GM12878 (cell line): Measurements from ENCODE around the gene GLRX5. TPM values are rescaled to one million over a fixed set of nuclear protein-coding genes. Genes with fewer than 3 reads are reported as not detected.

Source experiments
- ATAC-seq: fragments of 200-7000 bp; cut with Tn5 transposase; 3 replicates; pipeline ENCODE4 v1.9.1; 2020; ENCODE audit warnings: mild to moderate bottlenecking, moderate library complexity
- BruUV-seq: library from RNA; stranded (reverse); fragments of 400-500 nt; replicated peaks from 2 replicates; lab custom pipeline; 2021; lab: Mats Ljungman, UMichigan
- CTCF ChIA-PET: fragments of 300-600 bp; sonication (Branson Sonifier 250); formaldehyde crosslinking; extraction: SDS; loops from one replicate; lab custom pipeline; 2021; ENCODE audit warnings: inconsistent platforms; lab: Yijun Ruan, JAX
- POLR2A ChIA-PET: fragments of 350-600 bp; formaldehyde crosslinking; extraction: SDS; loops from one replicate; lab custom pipeline; 2021; ENCODE audit warnings: inconsistent platforms; lab: Charles Lee
- RAD21 ChIA-PET: fragments of 300-600 bp; sonication (Branson Sonifier 250); formaldehyde crosslinking; loops from one replicate; lab custom pipeline; 2023; ENCODE audit warnings: antibody characterized with exemption; ENCODE audit not compliant: unreplicated experiment; lab: Charles Lee
- SMC1A ChIA-PET: fragments of 300-600 bp; sonication (Branson Sonifier 250); formaldehyde crosslinking; loops from one replicate; lab custom pipeline; 2023; ENCODE audit not compliant: unreplicated experiment, uncharacterized antibody; lab: Charles Lee
- DNase-seq: peaks from one replicate; pipeline ENCODE4 v3.0.0-alpha.2; 2011; ENCODE audit warnings: low read depth, low spot score
- FAIRE-seq: peaks from 3 replicates; lab custom pipeline; 2011; peaks lifted over from hg19 to GRCh38; lab: Jason Lieb, UNC
- H2AFZ ChIP-seq: 2 replicates; pipeline ENCODE4 v1.6.0; 2011; ENCODE audit warnings: low read depth, low read length, control low read depth; ENCODE audit not compliant: control insufficient read depth
- H3K27ac ChIP-seq: 2 replicates; pipeline ENCODE4 v1.5.1; 2011; ENCODE audit warnings: control low read depth; ENCODE audit not compliant: control insufficient read depth, insufficient read depth
- H3K27me3 ChIP-seq, 2 experiments: replicated peaks in 1 of 2; 2 replicates each; pipeline versions ENCODE4 v1.6.0 to v1.6.1; 2011; ENCODE audit warnings: low read length in 1 of 2; ENCODE audit not compliant: control insufficient read depth in 2 of 2, insufficient read depth in 2 of 2
- H3K36me3 ChIP-seq, 2 experiments: 2 replicates each; pipeline ENCODE4 v1.5.1; 2011; ENCODE audit warnings: low read length in 1 of 2; ENCODE audit not compliant: control insufficient read depth in 2 of 2, insufficient read depth in 2 of 2
- H3K4me1 ChIP-seq: 2 replicates; pipeline ENCODE4 v1.6.1; 2011; ENCODE audit warnings: mild to moderate bottlenecking, low read length, moderate library complexity, mixed read lengths; ENCODE audit not compliant: control insufficient read depth, insufficient read depth
- H3K4me2 ChIP-seq: 2 replicates; pipeline ENCODE4 v1.6.0; 2011; ENCODE audit warnings: control low read depth; ENCODE audit not compliant: control insufficient read depth, insufficient read depth
- H3K4me3 ChIP-seq: fragments of 200-600 bp; sonication (generic); 2 replicates; pipeline ENCODE4 v1.5.1; 2016
- H3K79me2 ChIP-seq: 2 replicates; pipeline ENCODE4 v1.6.0; 2011; ENCODE audit warnings: low read length; ENCODE audit not compliant: control insufficient read depth, insufficient read depth
- H3K9ac ChIP-seq: 2 replicates; pipeline ENCODE4 v1.8.0; 2011; ENCODE audit warnings: low read length, control low read depth, mixed read lengths; ENCODE audit not compliant: control insufficient read depth, insufficient read depth
- H3K9me3 ChIP-seq: replicated peaks from 3 replicates; pipeline ENCODE4 v1.5.1; 2011; ENCODE audit warnings: mild to moderate bottlenecking, low read length; ENCODE audit not compliant: control insufficient read depth, insufficient read depth
- H4K20me1 ChIP-seq: 2 replicates; pipeline ENCODE4 v1.6.0; 2011; ENCODE audit not compliant: control insufficient read depth, insufficient read depth
- BCLAF1 ChIP-seq: fragments of 450-650 bp; IDR thresholded peaks from 2 replicates; pipeline ENCODE4 v1.6.1; 2017; ENCODE audit warnings: antibody characterized with exemption, mild to moderate bottlenecking, moderate library complexity
- BMI1 ChIP-seq: fragments of 450-650 bp; IDR thresholded peaks from 2 replicates; pipeline ENCODE4 v1.6.1; 2016; ENCODE audit warnings: mild to moderate bottlenecking, moderate library complexity, borderline replicate concordance
- CHD4 ChIP-seq: fragments of 200-600 bp; sonication (generic); IDR thresholded peaks from 2 replicates; pipeline ENCODE4 v1.6.1; 2016; ENCODE audit warnings: mild to moderate bottlenecking
- ETV6 ChIP-seq, 2 experiments: fragments of 450-650 bp in 1 of 2; IDR thresholded peaks in 1 of 2; conservative IDR thresholded peaks in 1 of 2; 2 replicates each; pipeline ENCODE4 v1.6.1; 2014; ENCODE audit warnings: antibody characterized with exemption in 1 of 2, borderline replicate concordance in 1 of 2, low read depth in 1 of 2, mild to moderate bottlenecking in 1 of 2, moderate library complexity in 1 of 2
- IRF4 ChIP-seq: IDR thresholded peaks from 2 replicates; pipeline ENCODE4 v1.6.1; 2011; ENCODE audit warnings: low read depth, low read length
- NFYB ChIP-seq: IDR thresholded peaks from 2 replicates; pipeline ENCODE4 v1.6.1; 2011; ENCODE audit warnings: low read depth, mild to moderate bottlenecking, low read length, improper control_type of control experiment, moderate library complexity; ENCODE audit not compliant: insufficient read depth
- POLR2A ChIP-seq: IDR thresholded peaks from 2 replicates; pipeline ENCODE4 v1.6.1; 2011; ENCODE audit warnings: low read depth, mild to moderate bottlenecking, low read length
- RAD51 ChIP-seq: fragments of 450-650 bp; IDR thresholded peaks from 2 replicates; pipeline ENCODE4 v1.6.1; 2016; ENCODE audit warnings: moderate library complexity, mild to moderate bottlenecking, inconsistent platforms
- RCOR1 ChIP-seq: conservative IDR thresholded peaks from 2 replicates; pipeline ENCODE4 v1.6.1; 2012; ENCODE audit warnings: low read depth, low read length, improper control_type of control experiment
- SUPT20H ChIP-seq: IDR thresholded peaks from 2 replicates; pipeline ENCODE4 v1.6.1; 2011; ENCODE audit warnings: low read depth, mild to moderate bottlenecking, low read length, moderate library complexity, borderline replicate concordance; ENCODE audit not compliant: control insufficient read depth
- TCF7 ChIP-seq: IDR thresholded peaks from 2 replicates; pipeline ENCODE4 v1.6.1; 2014; ENCODE audit warnings: antibody characterized with exemption, borderline replicate concordance
- YBX1 ChIP-seq: fragments of 450-650 bp; IDR thresholded peaks from 2 replicates; pipeline ENCODE4 v1.6.1; 2016; ENCODE audit warnings: antibody characterized with exemption
- ZNF217 ChIP-seq: fragments of 450-650 bp; IDR thresholded peaks from 2 replicates; pipeline ENCODE4 v1.6.1; 2017; ENCODE audit warnings: antibody characterized with exemption, mild to moderate bottlenecking
- ZZZ3 ChIP-seq: IDR thresholded peaks from 2 replicates; pipeline ENCODE4 v1.6.1; 2011; ENCODE audit warnings: low read depth; ENCODE audit not compliant: control insufficient read depth, insufficient read length
- WGBS: methylation state at CpG from one replicate; pipeline ENCODE4 v1.1.6; 2016; ENCODE audit warnings: low lambda C conversion rate; ENCODE audit not compliant: insufficient replicate concordance, insufficient coverage; ENCODE audit errors: missing lambda C conversion rate; 5-methylcytosine and 5-hydroxymethylcytosine counted together
- in situ Hi-C: fragments of 300-500 bp; cut with MboI; formaldehyde crosslinking; loops from 9 replicates; pipeline ENCODE4 v1.14.3; 2018; ENCODE audit warnings: mixed read lengths
- intact Hi-C: fragments of 100-400 bp; cut with micrococcal nuclease; formaldehyde crosslinking; loops from one replicate; pipeline ENCODE4 v1.14.2; 2022; ENCODE audit not compliant: unreplicated experiment
- polyA plus RNA-seq, 11 experiments: library from polyadenylated mRNA; depleted of rRNA in 4 of 11; unstranded in 6 of 11; stranded (reverse) in 5 of 11; fragments of >200 nt; fragmentation: Nextera tagmentation in 4 of 11; fragmentation: Illumina TruSeq in 1 of 11; extraction: Ambion mirVana in 4 of 11; extraction: Trizol in 1 of 11; gene quantifications; 1 replicate in 1 of 11; 2 replicates in 10 of 11; pipeline versions ENCODE4 v1.2.1 to v1.2.3, GENCODE V29; 2011 to 2016; ENCODE audit warnings: inconsistent platforms in 2 of 11, missing spikeins in 2 of 11, low read depth in 1 of 11
- total RNA-seq, 4 experiments: library from RNA; depleted of rRNA in 3 of 4; stranded (reverse); fragments of >200 nt in 3 of 4; fragmentation: Illumina TruSeq in 1 of 4; extraction: Trizol in 1 of 4; gene quantifications; 2 replicates each; pipeline versions ENCODE4 v1.2.1 to v1.2.3, GENCODE V29; 2013 to 2021

GLRX5 gene
- total and polyA plus RNA-seq, 10 of the 15 experiments (the other 5 are each of a cell fraction or from before 2014, with no cell fraction given) = 12.8 to 139 (median 55.4) TPM

GRCh38 chr14:95507174-95507573 lies 27.7 kb upstream of the GLRX5 start:
- FAIRE-seq = no peak
- H3K27ac ChIP-seq = peak overlapping the region; percentile 50
- no peak for DNase-seq
- H4K20me1 ChIP-seq = no peaks in the 10 kb centered on the region
- peaks cover 85% of the 10 kb centered on the region for H3K79me2 ChIP-seq
- H2AFZ ChIP-seq = no peak overlapping the region
- TF ChIP-seq YBX1 = no peak
- TF ChIP-seq ETV6 (conservative IDR thresholded peaks at IDR 0.05 in 1 of 2, IDR thresholded peaks at IDR 0.05 in 1 of 2; ENCODE audit: borderline replicate concordance in 1 of 2, low read depth in 1 of 2) = no peak
- no peak for TF ChIP-seq ZNF217
- TF ChIP-seq POLR2A = no peak
- no peak for TF ChIP-seq RAD51
- no peak for TF ChIP-seq RCOR1
- no peak for TF ChIP-seq CHD4
- no peak for TF ChIP-seq BCLAF1
- TF ChIP-seq TCF7 = no peak
- TF ChIP-seq NFYB = no peak
- TF ChIP-seq BMI1 = no peak
- no peak for TF ChIP-seq IRF4
- no peak for TF ChIP-seq ZZZ3
- TF ChIP-seq SUPT20H = no peak
- TF ChIP-seq, all 136 proteins: peak for 0
- Histone ChIP-seq H3K9me3 (no peaks in the 10 kb centered on the region), H3K9ac (no peak overlapping the region; the same call in 1 of the 2 replicates), H3K4me1 (peaks cover 54% of the 10 kb centered on the region), H3K27me3 (no peaks in the 10 kb centered on the region), H3K4me2 (peak overlapping the region; percentile 45; the same call in 1 of the 2 replicates), H3K4me3 (peak overlapping the region; percentile 30; the same call in 1 of the 2 replicates), H3K36me3 (peaks cover 7 to 9% of the 10 kb centered on the region in 2 experiments; a peak in 3 of 4 replicates)
- ChIA-PET CTCF (interaction anchor here (0.7 to 7.5 kb wide), 6 partner anchors 8 to 62 kb away, joined by 3 to 55 read pairs (median 18); partner anchors contain the start of gene SYNE3), SMC1A (interaction anchor here (0.8 to 12.0 kb wide), 7 partner anchors 11 to 65 kb away, joined by 3 to 107 read pairs (median 6); no protein-coding TSS in a partner anchor), POLR2A (interaction anchor here (1.1 to 17.4 kb wide), 5 partner anchors 8 to 30 kb away, joined by 3 to 276 read pairs (median 9); partner anchors contain the start of gene SYNE3), RAD21 (interaction anchor here (1.6 to 5.9 kb wide), 3 partner anchors 7 to 11 kb away, joined by 4 to 78 read pairs (median 12); partner anchors contain the start of gene SYNE3)
- BruUV-seq = no TSS peak
- whole genome bisulfite sequencing = 28% methylated on average over 8 of the region's 8 CpGs
- intact Hi-C loops = loop anchor here (10.0 kb wide), 2 partner anchors 182 to 352 kb away; partner anchors contain the start of gene DICER1
- in situ Hi-C loops = no loop called here
- no peak for ATAC-seq
